Skeletal muscle satellite cell (primary cell): ENCODE data around the gene CBFA2T2.
A peak's percentile ranks its signal among the peaks of the same experiment; 100 is the strongest.

Experiments used
- H3K27me3 ChIP-seq: 2 replicates; pipeline ENCODE4 v1.7.0; 2013; ENCODE audit warnings: low read length; ENCODE audit not compliant: control insufficient read depth, insufficient read depth
- H3K36me3 ChIP-seq: 2 replicates; pipeline ENCODE4 v1.7.0; 2013; ENCODE audit warnings: mild to moderate bottlenecking, control low read depth, low read length; ENCODE audit not compliant: insufficient read depth
- H3K4me1 ChIP-seq: 2 replicates; pipeline ENCODE4 v1.7.0; 2013; ENCODE audit warnings: low read length; ENCODE audit not compliant: control insufficient read depth, insufficient read depth
- H3K4me2 ChIP-seq: 2 replicates; pipeline ENCODE4 v1.7.0; 2013; ENCODE audit warnings: mild to moderate bottlenecking, low read length
- H3K4me3 ChIP-seq: 2 replicates; pipeline ENCODE4 v1.7.0; 2013; ENCODE audit warnings: low read length
- H3K9ac ChIP-seq: 2 replicates; pipeline ENCODE4 v1.7.0; 2013; ENCODE audit warnings: mild to moderate bottlenecking, low read depth, low read length, moderate library complexity
- H3K9me3 ChIP-seq: replicated peaks from 2 replicates; pipeline ENCODE4 v1.7.0; 2013; ENCODE audit warnings: mild to moderate bottlenecking, control low read depth, low read length

CBFA2T2 gene

GRCh38 chr20:33667676-33668465 is 178.0 kb downstream of the CBFA2T2 start:
- Histone ChIP-seq H3K9me3 (no peaks in the 10 kb centered on the region), H3K4me2 (peak overlapping the region; percentile 89), H3K4me3 (peak overlapping the region; percentile 71), H3K36me3 (peaks cover 13% of the 10 kb centered on the region), H3K4me1 (peaks cover 43% of the 10 kb centered on the region), H3K9ac (peak overlapping the region; percentile 55), H3K27me3 (no peaks in the 10 kb centered on the region)

- peak overlapping the region; percentile 14 for H3K9ac ChIP-seq
- peaks cover 45% of the 10 kb centered on the region for H3K4me1 ChIP-seq
- no peaks in the 10 kb centered on the region for H3K9me3 ChIP-seq
- H3K4me3 ChIP-seq, result no peak overlapping the region
- H3K36me3 ChIP-seq, result peaks cover 13% of the 10 kb centered on the region
- H3K4me2 ChIP-seq, result peak overlapping the region; percentile 89
- no peaks in the 10 kb centered on the region for H3K27me3 ChIP-seq
These were observed 178.7 kb downstream of the CBFA2T2 start for GRCh38 chr20:33668466-33669155.

GRCh38 chr20:33669224-33669623 is 179.3 kb downstream of the CBFA2T2 start:
- no peak overlapping the region for H3K4me2 ChIP-seq
- H3K4me3 ChIP-seq, result no peak overlapping the region
- H3K9ac ChIP-seq, result no peak overlapping the region
- H3K27me3 ChIP-seq, result no peaks in the 10 kb centered on the region
- H3K36me3 ChIP-seq, result peaks cover 13% of the 10 kb centered on the region
- peaks cover 41% of the 10 kb centered on the region for H3K4me1 ChIP-seq
- no peaks in the 10 kb centered on the region for H3K9me3 ChIP-seq

GRCh38 chr20:33669873-33670640 is 180.2 kb downstream of the CBFA2T2 start:
- no peaks in the 10 kb centered on the region for H3K27me3 ChIP-seq
- H3K4me2 ChIP-seq, result no peak overlapping the region
- peaks cover 47% of the 10 kb centered on the region for H3K4me1 ChIP-seq
- no peaks in the 10 kb centered on the region for H3K9me3 ChIP-seq
- peaks cover 13% of the 10 kb centered on the region for H3K36me3 ChIP-seq
- no peak overlapping the region for H3K4me3 ChIP-seq
- no peak overlapping the region for H3K9ac ChIP-seq

GRCh38 chr20:33670715-33671499 is 181.0 kb downstream of the CBFA2T2 start:
- H3K9ac ChIP-seq, result no peak overlapping the region
- no peak overlapping the region for H3K4me3 ChIP-seq
- no peaks in the 10 kb centered on the region for H3K27me3 ChIP-seq
- peaks cover 55% of the 10 kb centered on the region for H3K4me1 ChIP-seq
- H3K36me3 ChIP-seq, result peaks cover 13% of the 10 kb centered on the region
- no peak overlapping the region for H3K4me2 ChIP-seq
- H3K9me3 ChIP-seq, result no peaks in the 10 kb centered on the region

- Histone ChIP-seq H3K4me3 (no peak overlapping the region), H3K27me3 (no peaks in the 10 kb centered on the region), H3K4me1 (peaks cover 49% of the 10 kb centered on the region), H3K9ac (no peak overlapping the region), H3K4me2 (no peak overlapping the region), H3K36me3 (peaks cover 13% of the 10 kb centered on the region), H3K9me3 (no peaks in the 10 kb centered on the region)
These were observed 181.8 kb downstream of the CBFA2T2 start for GRCh38 chr20:33671573-33672288.

- Histone ChIP-seq H3K4me2 (peak overlapping the region; percentile 89), H3K9ac (no peak overlapping the region), H3K27me3 (no peaks in the 10 kb centered on the region), H3K9me3 (no peaks in the 10 kb centered on the region), H3K36me3 (peaks cover 13% of the 10 kb centered on the region), H3K4me3 (peak overlapping the region; percentile 69), H3K4me1 (peaks cover 41% of the 10 kb centered on the region)
These were observed 182.7 kb downstream of the CBFA2T2 start for GRCh38 chr20:33672426-33673113.

GRCh38 chr20:33673114-33673409 is 183.2 kb downstream of the CBFA2T2 start:
- H3K36me3 ChIP-seq, result peaks cover 13% of the 10 kb centered on the region

GRCh38 chr20:33673410-33674293 is 183.8 kb downstream of the CBFA2T2 start:
- Histone ChIP-seq H3K27me3 (no peaks in the 10 kb centered on the region), H3K36me3 (peaks cover 11% of the 10 kb centered on the region)

More at GRCh38 chr20:33673114-33673409, 183.2 kb downstream of the CBFA2T2 start:
- H3K9me3 ChIP-seq, result no peaks in the 10 kb centered on the region
- peak overlapping the region; percentile 69 for H3K4me3 ChIP-seq
- H3K4me1 ChIP-seq, result peaks cover 36% of the 10 kb centered on the region
- peak overlapping the region; percentile 66 for H3K9ac ChIP-seq
- H3K27me3 ChIP-seq, result no peaks in the 10 kb centered on the region
- peak overlapping the region; percentile 89 for H3K4me2 ChIP-seq

More at GRCh38 chr20:33673410-33674293, 183.8 kb downstream of the CBFA2T2 start:
- Histone ChIP-seq H3K4me2 (peak overlapping the region; percentile 89), H3K9ac (peak overlapping the region; percentile 66), H3K9me3 (no peaks in the 10 kb centered on the region), H3K4me3 (peak overlapping the region; percentile 69), H3K4me1 (peaks cover 33% of the 10 kb centered on the region)
